PC-3 (cell line): ENCODE data around the gene RELL2. TPM values are rescaled to one million over a fixed set of nuclear protein-coding genes. Genes with fewer than 3 reads are reported as not detected.
A peak's percentile ranks its signal among the peaks of the same experiment; 100 is the strongest.

Experiments used
- ATAC-seq: fragments of 200-7000 bp; cut with Tn5 transposase; 2 replicates; pipeline ENCODE4 v1.9.1; 2020; ENCODE audit warnings: mild to moderate bottlenecking, moderate library complexity
- BruUV-seq: library from RNA; stranded (reverse); fragments of 400-500 nt; replicated peaks from 2 replicates; lab custom pipeline; 2021; lab: Mats Ljungman, UMichigan
- CTCF ChIA-PET: fragments of 300-600 bp; sonication (Branson Sonifier 250); formaldehyde crosslinking; loops from one replicate; lab custom pipeline; 2022; ENCODE audit warnings: antibody characterized with exemption; lab: Charles Lee
- POLR2A ChIA-PET: fragments of 300-600 bp; sonication (Branson Sonifier 250); formaldehyde crosslinking; loops from one replicate; lab custom pipeline; 2022; ENCODE audit warnings: antibody characterized with exemption; ENCODE audit not compliant: unreplicated experiment; lab: Charles Lee
- DNase-seq: peaks from one replicate; pipeline ENCODE4 v3.0.0-alpha.2; 2015
- H2AFZ ChIP-seq: fragments of 300-600 bp; sonication (generic); 2 replicates; pipeline ENCODE4 v1.6.0; 2016; ENCODE audit warnings: antibody characterized with exemption, low read length
- H3F3A ChIP-seq: fragments of 300-600 bp; sonication (generic); one replicate; pipeline ENCODE4 v1.6.0; 2017; ENCODE audit warnings: antibody characterized with exemption, low read length, control low read depth, mild to moderate bottlenecking; ENCODE audit not compliant: unreplicated experiment
- H3K27ac ChIP-seq: fragments of 300-600 bp; sonication (generic); 2 replicates; pipeline ENCODE4 v1.5.1; 2016; ENCODE audit warnings: mild to moderate bottlenecking, low read length
- H3K27me3 ChIP-seq: fragments of 300-600 bp; sonication (generic); 2 replicates; pipeline ENCODE4 v1.6.1; 2016; ENCODE audit warnings: low read length, mixed read lengths
- H3K36me3 ChIP-seq: fragments of 300-600 bp; sonication (generic); 2 replicates; pipeline ENCODE4 v1.6.1; 2016; ENCODE audit warnings: low read depth, mixed run types, low read length, mixed read lengths
- H3K4me1 ChIP-seq: fragments of 300-600 bp; sonication (generic); 2 replicates; pipeline ENCODE4 v1.5.1; 2016; ENCODE audit warnings: low read length; ENCODE audit not compliant: insufficient read depth
- H3K4me2 ChIP-seq: fragments of 300-600 bp; sonication (generic); 2 replicates; pipeline ENCODE4 v1.6.0; 2016; ENCODE audit warnings: low read length
- H3K4me3 ChIP-seq: fragments of 300-600 bp; sonication (generic); 2 replicates; pipeline ENCODE4 v1.5.1; 2016; ENCODE audit warnings: mild to moderate bottlenecking, low read length, mixed read lengths
- H3K79me2 ChIP-seq: fragments of 300-600 bp; sonication (generic); 2 replicates; pipeline ENCODE4 v1.6.1; 2017; ENCODE audit warnings: low read length, mixed read lengths
- H3K9ac ChIP-seq: fragments of 300-600 bp; sonication (generic); 2 replicates; pipeline ENCODE4 v1.6.0; 2016; ENCODE audit warnings: mild to moderate bottlenecking, low read length
- H3K9me2 ChIP-seq: fragments of 300-600 bp; sonication (generic); replicated peaks from 2 replicates; pipeline ENCODE4 v1.6.1; 2016; ENCODE audit warnings: mixed run types, low read length, mixed read lengths
- H3K9me3 ChIP-seq: fragments of 300-600 bp; sonication (generic); 2 replicates; pipeline ENCODE4 v1.6.1; 2016; ENCODE audit warnings: low read length, mixed read lengths
- H4K20me1 ChIP-seq: fragments of 300-600 bp; sonication (generic); 2 replicates; pipeline ENCODE4 v1.6.1; 2016; ENCODE audit warnings: low read length, mixed read lengths
- EZH2 ChIP-seq: fragments of 300-600 bp; sonication (generic); IDR thresholded peaks from one replicate; pipeline ENCODE4 v1.6.1; 2017; ENCODE audit warnings: antibody characterized with exemption, mild to moderate bottlenecking, low read length; ENCODE audit not compliant: unreplicated experiment
- EZH2phosphoT487 ChIP-seq: fragments of 300-600 bp; sonication (generic); IDR thresholded peaks from 2 replicates; pipeline ENCODE4 v1.6.1; 2018; ENCODE audit warnings: mild to moderate bottlenecking, antibody characterized with exemption, low read length, borderline replicate concordance
- intact Hi-C: fragments of 100-400 bp; cut with micrococcal nuclease; formaldehyde crosslinking; loops from 2 replicates; pipeline ENCODE4 v1.9.0; 2023
- total RNA-seq: library from RNA; depleted of rRNA; stranded (reverse); fragments of >200 nt; gene quantifications from 2 replicates; pipeline ENCODE4 v1.2.3, GENCODE V29; 2014
- TF ChIP-seq, protein P1 (sequence below): fragments of 300-600 bp; sonication (generic); conservative IDR thresholded peaks from 2 replicates; pipeline ENCODE4 v1.5.1; 2017; ENCODE audit warnings: antibody characterized with exemption, low read depth, mild to moderate bottlenecking, low read length

Gene RELL2
- total RNA-seq, 1 experiment from 2014 or later, result 5.6 TPM

DNA sequence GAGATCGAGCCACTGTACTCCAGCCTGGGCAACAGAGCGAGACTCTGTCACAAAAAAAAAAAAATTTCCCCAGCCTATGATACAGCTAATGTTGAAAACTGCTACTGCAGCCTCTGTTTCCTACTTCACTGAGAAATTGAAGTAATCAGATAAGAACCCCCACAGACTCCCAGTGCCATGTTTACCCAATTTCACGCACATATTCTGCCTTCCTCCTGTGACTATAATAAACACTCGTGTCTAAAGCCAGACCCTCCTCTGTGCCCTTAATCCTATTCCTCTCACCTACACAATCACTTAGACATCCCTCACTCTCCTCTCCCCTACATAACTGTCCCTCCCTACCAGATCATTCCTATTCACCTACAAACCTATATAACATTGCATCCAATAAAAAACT, 38.9 kb downstream of the RELL2 start:
- no peaks in the 10 kb centered on the region for H3K9me2 ChIP-seq
- DNase-seq, result no peak
- no peak overlapping the region for H3K4me3 ChIP-seq
- H3K4me2 ChIP-seq, result no peak overlapping the region
- POLR2A ChIA-PET, result no interaction called here
- no peak overlapping the region for H3K27ac ChIP-seq
- no peaks in the 10 kb centered on the region for H3K9me3 ChIP-seq
- no peak overlapping the region for H3K9ac ChIP-seq
- peaks cover 7% of the 10 kb centered on the region for H3K79me2 ChIP-seq
- ATAC-seq, result no peak
- CTCF ChIA-PET, result no interaction called here
- peaks cover 7% of the 10 kb centered on the region for H3K4me1 ChIP-seq
- no peaks in the 10 kb centered on the region for H4K20me1 ChIP-seq
- TF ChIP-seq, protein P1, sequence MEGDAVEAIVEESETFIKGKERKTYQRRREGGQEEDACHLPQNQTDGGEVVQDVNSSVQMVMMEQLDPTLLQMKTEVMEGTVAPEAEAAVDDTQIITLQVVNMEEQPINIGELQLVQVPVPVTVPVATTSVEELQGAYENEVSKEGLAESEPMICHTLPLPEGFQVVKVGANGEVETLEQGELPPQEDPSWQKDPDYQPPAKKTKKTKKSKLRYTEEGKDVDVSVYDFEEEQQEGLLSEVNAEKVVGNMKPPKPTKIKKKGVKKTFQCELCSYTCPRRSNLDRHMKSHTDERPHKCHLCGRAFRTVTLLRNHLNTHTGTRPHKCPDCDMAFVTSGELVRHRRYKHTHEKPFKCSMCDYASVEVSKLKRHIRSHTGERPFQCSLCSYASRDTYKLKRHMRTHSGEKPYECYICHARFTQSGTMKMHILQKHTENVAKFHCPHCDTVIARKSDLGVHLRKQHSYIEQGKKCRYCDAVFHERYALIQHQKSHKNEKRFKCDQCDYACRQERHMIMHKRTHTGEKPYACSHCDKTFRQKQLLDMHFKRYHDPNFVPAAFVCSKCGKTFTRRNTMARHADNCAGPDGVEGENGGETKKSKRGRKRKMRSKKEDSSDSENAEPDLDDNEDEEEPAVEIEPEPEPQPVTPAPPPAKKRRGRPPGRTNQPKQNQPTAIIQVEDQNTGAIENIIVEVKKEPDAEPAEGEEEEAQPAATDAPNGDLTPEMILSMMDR, result no peak
- TF ChIP-seq EZH2phosphoT487 (no peak), EZH2 (no peak)
- H3K27me3 ChIP-seq, result no peaks in the 10 kb centered on the region
- H2AFZ ChIP-seq, result no peak overlapping the region
- intact Hi-C loops, result no loop called here
- BruUV-seq, result no TSS peak
- H3K36me3 ChIP-seq, result no peaks in the 10 kb centered on the region
- no peaks in the 10 kb centered on the region for H3F3A ChIP-seq

GRCh38 chr5:141677415-141677814, 40.6 kb downstream of the RELL2 start:
- Histone ChIP-seq H2AFZ (no peak overlapping the region), H4K20me1 (no peaks in the 10 kb centered on the region), H3K79me2 (peaks cover 9% of the 10 kb centered on the region), H3K36me3 (no peaks in the 10 kb centered on the region), H3K4me3 (no peak overlapping the region), H3F3A (peaks cover 4% of the 10 kb centered on the region), H3K9ac (no peak overlapping the region), H3K27ac (no peak overlapping the region), H3K27me3 (no peaks in the 10 kb centered on the region), H3K9me3 (no peaks in the 10 kb centered on the region), H3K4me2 (no peak overlapping the region), H3K9me2 (no peaks in the 10 kb centered on the region), H3K4me1 (peaks cover 21% of the 10 kb centered on the region)
- no TSS peak for BruUV-seq
- ATAC-seq, result no peak
- intact Hi-C loops, result no loop called here
- CTCF ChIA-PET, result no interaction called here
- POLR2A ChIA-PET, result no interaction called here
- DNase-seq, result peak; percentile 7
- TF ChIP-seq EZH2phosphoT487, result no peak
- TF ChIP-seq, protein P1, result peak; percentile 24; the same call in 1 of the 2 replicates

- Histone ChIP-seq H2AFZ (no peak overlapping the region), H3F3A (peaks cover 4% of the 10 kb centered on the region), H3K9ac (no peak overlapping the region), H4K20me1 (no peaks in the 10 kb centered on the region), H3K27ac (no peak overlapping the region), H3K36me3 (no peaks in the 10 kb centered on the region), H3K9me2 (no peaks in the 10 kb centered on the region), H3K27me3 (no peaks in the 10 kb centered on the region), H3K4me1 (peaks cover 33% of the 10 kb centered on the region), H3K9me3 (no peaks in the 10 kb centered on the region), H3K4me2 (peak overlapping the region; percentile 88), H3K4me3 (no peak overlapping the region), H3K79me2 (peaks cover 9% of the 10 kb centered on the region)
- intact Hi-C loops, result no loop called here
- ATAC-seq (no peak), DNase-seq (no peak)
- CTCF ChIA-PET, result no interaction called here
- POLR2A ChIA-PET, result no interaction called here
- no peak for TF ChIP-seq EZH2
- TF ChIP-seq, protein P1, result no peak
- no peak for TF ChIP-seq EZH2phosphoT487
- BruUV-seq, result no TSS peak
Observed at GRCh38 chr5:141680178-141680577, 43.4 kb downstream of the RELL2 start.
